GM21367 (cell line): ENCODE data around the gene ADK.
"Not testable (repeated sequence)": the region's sequence is repeated elsewhere in the genome, so short reads cannot be mapped to it uniquely, and the experiment has no call there.

ENCODE experiments used
- ATAC-seq: cut with Tn5 transposase; IDR thresholded peaks from one replicate; pipeline ENCODE4 v1.9.1; 2021; ENCODE audit not compliant: unreplicated experiment

Gene ADK

DNA sequence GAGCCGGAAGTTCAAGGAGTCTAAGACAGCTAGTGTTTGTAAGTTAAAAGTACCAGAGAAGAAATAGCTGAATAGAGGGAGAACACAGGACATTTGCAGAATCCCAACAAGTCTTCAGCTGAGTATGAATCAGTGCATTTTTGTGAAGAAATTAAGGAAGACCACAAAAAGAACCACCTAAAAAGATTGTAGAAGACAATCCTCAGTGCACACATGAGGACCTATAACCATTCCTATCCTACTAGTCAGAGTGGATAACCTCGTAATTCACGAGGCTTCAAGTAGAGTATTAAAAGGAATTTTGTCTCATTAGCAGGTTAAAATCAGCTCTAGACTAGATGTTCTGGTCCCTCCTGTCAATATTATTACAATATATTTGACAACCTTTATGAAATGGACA is 380.0 kb downstream of the ADK start:
- no peak for ATAC-seq

DNA sequence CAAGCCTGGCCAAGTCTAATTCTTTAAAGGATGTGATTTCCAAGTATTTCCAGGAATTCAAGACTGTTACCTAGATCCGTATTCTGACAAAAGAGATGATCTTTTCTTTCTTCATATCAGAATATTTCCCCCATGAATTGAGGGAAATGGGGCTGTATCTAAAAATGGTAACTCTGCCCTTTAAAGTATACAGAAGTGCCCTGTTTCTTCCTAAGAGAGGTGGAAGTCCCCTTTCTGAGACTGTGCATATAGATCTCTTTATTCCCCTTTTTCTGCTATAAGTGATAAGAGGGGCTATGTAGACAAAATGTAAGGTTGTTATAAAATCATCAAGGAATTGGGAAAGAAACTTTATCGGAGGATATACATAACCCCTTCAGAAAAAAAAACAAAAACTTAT is 388.3 kb downstream of the ADK start:
- no peak for ATAC-seq

DNA sequence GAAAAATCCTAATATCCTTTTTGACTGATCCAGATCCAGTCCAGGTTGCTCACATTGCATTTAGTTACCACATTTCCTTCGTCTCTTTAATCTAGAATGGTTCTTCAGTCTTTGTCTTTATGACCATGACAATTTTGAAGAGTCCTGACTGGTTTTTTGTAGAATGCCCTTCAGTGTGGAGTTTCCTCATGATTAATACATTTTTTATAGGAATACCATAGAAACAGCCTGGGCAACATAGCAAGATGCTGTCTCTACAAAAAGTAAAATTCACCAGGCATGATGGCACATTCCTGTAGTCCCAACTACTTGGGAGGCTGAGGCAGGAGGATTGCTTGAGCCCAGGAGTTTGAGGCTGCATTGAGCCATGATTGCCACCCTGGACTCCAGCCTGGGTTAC is 390.4 kb downstream of the ADK start:
- ATAC-seq = no peak

DNA sequence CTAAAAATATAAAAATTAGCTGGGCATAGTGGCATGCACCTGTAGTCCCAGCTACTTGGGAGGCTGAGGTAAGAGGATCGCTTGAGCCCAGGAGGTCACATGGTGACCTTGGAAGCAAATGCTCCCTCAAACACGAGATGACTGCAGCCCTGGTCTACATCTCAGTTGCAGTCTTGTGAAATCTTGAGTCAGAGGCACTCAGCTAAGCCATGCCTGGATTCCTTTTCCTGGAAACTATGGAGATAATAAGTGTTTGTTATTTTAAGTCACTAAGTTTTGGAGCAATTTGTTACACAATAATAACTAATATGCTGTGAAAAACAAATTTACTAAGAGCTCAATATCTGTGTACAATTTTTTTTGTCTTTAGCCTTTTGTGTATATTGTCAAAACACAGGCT is 391.1 kb downstream of the ADK start:
- ATAC-seq = no peak

DNA sequence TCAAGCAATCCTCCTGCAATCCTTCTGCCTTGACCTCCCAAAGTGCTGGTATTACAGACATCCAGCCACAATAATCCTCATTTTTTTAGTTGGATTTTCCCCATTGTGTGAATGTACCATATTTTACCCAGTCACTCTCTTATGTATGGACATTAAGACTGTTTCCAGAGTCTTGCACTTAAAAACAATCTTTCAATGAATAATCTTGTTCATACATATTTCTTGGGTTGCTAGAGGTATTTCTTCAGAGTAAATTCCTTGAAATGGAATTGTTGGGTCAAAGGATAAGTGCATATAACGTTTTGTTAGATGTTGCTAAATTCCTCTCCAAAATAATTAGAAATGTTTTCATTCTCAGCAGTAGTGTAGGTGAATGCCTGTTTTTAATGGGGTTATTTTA is 392.3 kb downstream of the ADK start:
- no peak for ATAC-seq

DNA sequence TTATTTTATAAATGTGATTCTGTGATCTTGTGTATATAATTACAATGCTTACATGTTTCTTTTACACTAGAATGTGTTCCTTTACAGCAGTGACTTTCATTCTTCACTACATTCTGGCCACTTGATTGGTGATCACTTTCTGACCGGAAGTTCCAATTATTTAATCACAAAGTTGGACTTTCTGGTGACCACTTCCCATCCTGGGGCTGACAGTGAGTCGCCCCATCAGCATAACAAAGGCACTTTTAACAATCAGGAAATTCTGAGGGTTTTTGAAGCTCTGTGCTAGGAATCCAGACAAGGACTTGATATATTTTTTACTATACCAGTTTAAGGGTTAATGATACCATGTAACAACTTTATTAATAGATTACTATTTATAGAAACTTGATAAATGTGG is 393.1 kb downstream of the ADK start:
- no peak for ATAC-seq

DNA sequence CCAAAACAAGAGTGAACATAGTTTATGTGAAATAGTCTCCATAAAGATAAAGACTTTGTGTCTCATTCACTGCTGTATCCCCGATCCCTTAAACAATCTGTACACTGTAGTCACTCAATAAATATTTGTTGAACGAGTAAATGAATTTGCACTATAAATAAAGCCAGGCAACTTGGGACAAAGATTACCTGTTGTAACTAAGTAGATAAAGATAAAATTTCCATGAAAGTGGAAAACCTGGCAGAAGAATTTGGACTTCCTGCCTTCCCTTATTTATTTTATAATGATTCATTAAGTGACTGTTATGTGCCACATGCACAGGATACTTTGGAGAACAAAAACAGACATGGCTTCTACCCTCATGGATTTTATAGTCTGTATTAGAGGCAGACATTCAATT is 397.7 kb downstream of the ADK start:
- ATAC-seq = no peak

DNA sequence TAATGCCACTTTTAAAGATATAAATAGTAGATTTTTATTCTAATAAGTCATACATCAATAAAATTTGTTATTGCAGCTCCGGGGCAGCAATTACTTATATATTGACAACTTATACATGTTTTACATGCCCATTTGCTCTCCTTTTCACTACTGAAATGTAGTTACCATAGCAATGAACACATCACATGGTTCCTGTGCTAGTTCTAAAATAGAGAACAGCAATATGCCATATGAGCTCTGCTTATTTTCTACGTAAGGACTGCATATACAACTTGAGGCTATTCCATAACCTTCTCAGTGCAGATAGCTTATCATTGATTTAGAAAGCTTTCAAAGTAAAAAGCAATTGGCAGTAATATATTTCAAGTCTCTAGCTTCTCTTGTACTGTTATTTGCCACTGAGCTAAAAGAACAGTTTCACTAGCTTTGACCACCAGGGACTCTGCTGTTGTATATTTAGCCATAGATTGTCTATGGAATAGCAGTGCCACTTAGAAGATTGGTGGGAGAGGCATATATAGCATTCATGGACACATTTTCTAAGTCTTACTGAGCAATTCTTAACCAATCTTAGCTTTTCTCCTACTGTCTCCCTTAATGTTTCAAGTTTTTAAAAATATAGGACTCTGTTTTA is 405.2 kb downstream of the ADK start:
- ATAC-seq = no peak

DNA sequence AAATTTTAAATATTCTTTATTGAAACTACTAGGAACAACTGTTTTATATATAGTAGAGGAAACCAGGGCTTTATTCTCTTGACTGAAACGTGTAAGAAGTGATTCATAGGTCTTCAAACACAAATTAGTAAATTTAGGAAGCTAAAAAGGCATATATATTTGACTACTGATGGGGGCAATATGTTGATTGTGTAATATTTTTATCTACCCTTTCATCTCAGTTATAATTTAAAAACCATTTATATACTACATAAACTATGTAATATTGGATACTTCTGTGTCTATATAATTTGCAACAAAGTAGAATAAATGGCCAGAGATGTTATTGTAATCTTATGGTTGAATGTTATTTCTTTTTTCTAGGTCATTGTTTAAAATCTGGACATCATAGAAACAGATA is 406.1 kb downstream of the ADK start:
- ATAC-seq = no peak

DNA sequence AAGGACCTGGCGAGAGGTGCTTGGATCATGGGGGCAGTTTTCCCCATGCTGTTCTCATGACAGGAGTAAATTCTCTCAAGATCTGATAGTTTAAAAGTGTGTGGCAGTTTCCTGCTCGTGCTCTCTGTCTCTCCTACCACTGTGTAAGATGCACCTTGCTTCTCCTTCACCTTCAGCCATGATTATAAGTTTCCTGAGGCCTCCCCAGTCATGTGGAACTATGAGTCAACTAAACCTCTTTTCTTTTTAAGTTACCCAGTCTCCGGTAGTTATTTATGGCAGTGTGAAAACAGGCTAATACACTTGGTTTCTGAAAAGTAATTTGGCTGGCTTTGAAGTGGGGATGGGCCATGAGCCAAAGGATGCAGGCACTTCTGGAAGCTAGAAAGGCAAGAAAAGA is 407.4 kb downstream of the ADK start:
- ATAC-seq = no peak

DNA sequence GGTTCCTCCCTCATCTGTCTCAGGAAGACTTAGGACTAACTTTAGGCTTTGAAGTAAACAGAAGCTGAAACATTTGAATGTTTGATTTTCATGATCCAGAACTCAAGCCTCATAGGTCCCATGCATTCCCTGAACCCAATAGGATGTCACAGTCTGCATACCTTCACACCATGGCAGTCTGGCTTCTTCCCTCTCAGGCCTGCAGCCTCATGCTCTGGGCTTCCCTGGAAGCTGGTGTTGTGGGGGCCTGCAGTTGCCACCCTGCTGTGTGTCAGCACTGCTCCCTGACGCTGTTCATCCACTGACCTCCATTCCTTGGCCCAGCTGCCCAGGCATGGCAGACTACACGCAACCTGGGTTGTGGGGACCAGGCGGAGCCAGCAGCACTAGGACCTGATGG is 407.9 kb downstream of the ADK start:
- no peak for ATAC-seq

DNA sequence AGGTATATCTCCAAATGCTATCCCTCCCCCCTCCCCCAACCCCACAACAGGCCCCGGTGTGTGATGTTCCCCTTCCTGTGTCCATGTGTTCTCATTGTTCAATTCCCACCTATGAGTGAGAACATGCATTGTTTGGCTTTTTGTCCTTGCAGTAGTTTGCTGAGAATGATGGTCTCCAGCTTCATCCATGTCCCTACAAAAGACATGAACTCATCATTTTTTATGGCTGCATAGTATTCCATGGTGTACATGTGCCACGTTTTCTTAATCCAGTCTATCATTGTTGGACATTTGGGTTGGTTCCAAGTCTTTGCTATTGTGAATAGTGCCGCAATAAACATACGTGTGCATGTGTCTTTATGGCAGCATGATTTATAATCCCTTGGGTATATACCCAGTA is 417.9 kb downstream of the ADK start:
- ATAC-seq = not testable (repeated sequence)

DNA sequence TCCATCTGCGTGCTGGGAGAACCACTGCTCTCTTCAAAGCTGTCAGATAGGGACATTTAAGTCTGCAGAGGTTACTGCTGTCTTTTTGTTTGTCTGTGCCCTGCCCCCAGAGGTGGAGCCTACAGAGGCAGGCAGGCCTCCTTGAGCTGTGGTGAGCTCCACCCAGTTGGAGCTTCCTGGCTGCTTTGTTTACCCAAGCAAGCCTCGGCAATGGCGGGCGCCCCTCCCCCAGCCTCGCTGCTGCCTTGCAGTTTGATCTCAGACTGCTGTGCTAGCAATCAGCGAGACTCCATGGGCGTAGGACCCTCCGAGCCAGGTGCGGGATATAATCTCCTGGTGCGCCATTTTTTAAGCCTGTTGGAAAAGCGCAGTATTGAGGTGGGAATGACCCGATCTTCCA is 422.5 kb downstream of the ADK start:
- ATAC-seq = not testable (repeated sequence)

DNA sequence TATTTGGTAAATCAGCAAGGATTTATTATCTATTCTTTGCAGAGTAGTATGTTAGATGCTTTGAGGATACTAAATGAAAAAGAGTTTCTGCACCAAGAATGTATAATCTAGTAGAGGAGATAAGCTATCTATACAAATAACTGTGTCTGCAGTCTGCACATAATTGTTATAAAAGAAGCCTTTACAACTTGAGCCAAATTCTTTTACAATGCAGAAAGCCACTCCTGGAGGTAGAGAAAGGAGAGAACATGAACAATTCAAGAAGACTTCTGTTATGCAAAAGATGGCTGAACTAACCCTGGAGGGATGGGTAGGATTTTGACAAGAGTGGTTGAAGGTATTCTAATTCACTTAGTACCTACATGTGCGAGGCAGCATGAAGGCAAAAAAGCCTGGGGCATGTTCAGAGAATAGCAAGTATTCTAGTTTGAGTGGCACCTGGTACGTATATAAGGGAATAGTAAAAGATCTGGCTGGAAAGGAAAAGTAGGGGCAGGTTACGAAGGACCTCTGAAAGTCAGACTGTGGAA is 424.2 kb downstream of the ADK start:
- ATAC-seq = no peak

DNA sequence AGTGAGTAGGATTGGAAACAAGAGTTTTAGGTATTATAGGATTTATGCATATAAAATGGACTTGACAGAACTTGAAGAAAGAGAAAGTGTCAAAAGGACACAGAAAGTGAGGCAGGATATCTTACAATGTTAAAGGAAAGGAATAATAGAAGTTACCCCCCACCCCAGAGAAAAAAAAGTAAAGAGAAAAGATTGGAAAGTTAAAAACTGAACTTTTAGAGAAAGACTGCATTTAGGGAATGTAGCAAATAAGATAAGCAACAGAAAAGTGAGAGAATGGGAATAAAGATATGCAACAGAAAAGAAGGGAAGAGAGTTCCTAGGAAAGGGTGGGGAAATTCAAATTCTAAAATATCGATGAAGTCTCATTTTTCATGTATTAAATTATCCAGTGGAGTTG is 424.9 kb downstream of the ADK start:
- ATAC-seq = no peak

DNA sequence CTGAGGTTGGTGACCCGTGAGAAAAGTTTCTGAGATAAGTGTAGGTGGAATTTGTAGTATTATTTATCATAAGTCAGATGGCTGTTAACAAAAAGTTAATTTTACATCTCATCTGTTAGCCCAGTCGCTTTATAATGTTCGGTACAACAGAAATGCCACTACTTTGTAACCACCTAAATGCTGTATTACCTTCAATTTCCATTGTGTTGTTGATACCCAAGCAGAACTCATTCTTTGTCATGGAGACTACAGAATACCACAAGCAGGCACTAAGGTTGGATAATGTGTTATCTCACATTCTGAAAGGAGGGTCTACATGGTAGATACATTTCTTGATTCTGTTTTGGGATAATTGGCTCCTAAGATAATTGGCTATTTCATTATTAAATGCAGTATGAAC is 425.6 kb downstream of the ADK start:
- ATAC-seq = no peak

DNA sequence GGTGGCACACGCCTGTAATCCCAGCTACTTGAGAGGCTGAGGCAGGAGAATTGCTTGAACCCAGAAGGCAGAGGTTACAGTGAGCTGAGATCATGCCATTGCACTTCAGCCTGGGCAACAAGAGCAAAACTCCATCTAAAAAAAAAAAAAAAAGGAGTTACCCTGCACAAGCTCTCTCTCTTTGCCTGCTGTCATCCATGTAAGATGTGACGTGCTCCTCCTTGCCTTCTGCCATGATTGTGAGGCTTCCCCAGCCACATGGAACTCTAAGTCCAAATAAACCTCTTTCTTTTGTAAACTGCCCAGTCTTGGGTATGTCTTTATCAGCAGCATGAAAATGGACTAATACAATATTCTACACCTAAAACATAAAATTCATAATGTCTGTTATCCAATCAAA is 429.4 kb downstream of the ADK start:
- not testable (repeated sequence) for ATAC-seq

DNA sequence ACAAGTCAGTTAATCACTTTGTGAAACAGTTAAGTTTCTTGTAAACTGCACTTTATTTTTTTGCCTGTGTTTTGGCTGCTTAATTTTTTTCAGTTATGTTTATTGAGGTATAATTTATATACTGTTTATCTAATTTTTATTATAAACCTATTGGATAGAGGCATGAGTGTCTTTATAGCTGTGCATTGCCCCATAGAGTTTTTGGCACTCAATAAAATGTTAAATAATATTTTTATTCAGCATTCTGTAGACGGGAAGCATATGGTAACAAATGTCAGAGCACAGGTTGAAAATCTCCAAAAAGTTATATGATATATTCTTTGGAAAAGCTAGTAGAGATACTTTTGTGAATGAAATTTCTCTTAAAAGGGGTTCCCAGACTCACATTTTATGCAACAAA is 431.5 kb downstream of the ADK start:
- no peak for ATAC-seq

DNA sequence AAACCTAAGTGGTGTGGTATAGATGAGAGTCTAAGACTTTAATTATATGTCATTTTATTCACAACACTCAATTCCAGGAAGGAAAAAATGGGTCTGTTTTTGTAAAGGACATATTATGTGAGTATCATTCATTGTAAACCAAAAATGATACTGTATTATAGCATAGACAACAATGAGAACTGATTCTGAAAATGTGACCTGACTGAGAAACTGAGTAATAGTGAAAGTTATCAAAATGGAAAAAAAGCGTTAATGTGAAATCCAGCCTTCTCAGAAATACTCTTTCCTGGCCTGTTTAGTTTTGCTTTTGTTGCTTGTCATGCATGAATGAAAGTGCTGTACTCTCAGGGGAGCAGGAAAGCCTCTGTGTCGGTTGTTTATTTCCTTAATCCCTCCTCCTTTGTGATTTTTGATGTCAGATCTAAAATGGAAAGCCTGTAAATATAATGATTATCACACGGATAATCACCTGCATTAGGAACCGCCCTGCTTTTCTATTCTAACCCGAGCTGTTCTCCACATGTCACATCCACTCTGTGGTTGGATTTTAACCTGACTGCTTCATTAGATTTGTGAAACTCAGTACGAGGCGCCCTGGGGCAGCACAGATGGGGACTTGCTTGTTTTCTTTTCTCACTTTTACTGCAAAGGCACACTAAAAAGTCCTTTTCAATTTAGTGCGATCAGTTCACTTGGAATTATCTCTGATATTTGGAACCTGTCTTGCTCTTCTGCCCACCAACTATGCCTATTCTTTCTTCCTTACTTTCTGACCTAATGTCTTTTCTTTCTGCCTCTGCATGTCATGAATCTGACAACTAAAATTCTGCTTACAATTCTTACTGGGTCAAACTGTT is 434.4 kb downstream of the ADK start:
- peak; percentile 64 for ATAC-seq

DNA sequence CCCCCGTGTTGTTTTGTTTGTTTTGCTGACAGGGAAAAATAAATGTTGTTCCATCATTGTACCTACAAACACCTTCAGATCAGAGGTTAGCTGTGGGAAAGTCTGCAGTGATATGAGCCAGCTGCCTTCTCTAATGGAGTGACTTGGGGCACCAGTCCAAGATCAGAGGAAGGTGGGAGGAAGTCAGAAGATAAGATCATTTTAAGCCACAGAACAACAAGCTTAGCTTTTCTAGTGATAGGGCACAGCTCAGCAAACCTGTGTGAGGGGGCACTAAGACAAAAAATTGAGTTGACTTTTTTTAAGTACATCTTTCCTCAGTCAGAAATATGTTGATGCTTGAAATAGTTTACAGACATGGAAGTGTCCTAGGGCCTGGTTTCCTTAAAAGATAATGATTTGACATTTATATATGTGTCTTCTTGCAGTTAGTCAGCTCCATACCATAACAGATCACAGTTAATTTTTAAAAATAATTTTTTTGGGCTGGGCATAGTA is 435.1 kb downstream of the ADK start:
- no peak for ATAC-seq

DNA sequence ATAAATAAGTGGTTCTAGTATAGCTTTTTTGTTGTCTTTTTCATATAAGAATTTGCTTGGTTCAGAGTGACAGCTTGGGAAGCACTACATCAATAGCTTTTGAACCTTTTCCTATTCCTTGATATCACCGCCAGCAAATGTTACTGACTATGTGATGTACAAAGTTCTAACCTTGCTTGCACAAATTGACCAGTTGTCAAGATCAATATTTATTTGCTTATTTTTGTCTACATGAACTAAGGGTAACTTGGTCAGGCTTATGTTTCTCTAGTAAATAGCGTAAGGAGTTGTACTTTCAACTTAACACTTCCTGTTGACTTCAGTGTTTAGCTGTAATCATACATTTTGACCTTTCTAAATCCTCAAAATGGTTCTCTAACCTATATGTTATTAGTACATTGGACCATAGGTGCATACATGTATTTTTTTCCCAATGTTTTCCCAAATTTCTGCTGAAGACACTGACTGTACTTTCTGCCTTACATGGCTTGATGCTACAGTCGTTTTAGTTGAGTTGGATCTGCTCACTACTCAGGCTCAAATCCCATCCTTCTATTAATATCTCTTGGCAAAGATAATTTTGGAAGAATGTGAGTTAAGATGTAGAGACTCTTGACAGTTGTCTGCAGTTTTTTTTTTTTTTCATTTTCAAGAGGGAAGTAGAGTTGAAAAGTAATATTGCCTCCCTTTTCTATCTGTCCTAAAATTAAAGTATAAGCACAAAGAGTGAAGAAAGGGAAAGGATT is 436.3 kb downstream of the ADK start:
- ATAC-seq = no peak

DNA sequence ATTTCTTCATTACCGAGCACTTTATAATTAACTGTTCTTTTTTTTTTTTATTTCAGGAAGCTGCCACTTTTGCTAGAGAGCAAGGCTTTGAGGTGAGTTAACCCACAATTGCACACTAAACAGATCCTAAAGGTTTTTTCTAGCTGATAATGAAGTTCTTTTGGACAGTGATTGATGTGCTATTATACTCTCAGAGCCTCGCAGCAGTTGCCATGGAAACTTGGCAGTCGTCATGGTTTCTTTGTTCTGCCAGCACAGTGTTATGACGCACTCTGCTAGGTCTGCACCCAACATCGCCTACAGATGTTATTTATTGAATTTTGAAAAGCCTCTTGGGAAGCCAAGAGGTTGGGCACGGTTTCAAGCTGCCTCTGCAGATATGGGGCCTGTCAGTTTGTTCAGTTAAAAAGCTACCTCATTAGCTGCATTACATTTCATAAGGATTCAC is 438.2 kb downstream of the ADK start:
- ATAC-seq = no peak
